HG02852 (cell line): Measurements from ENCODE around the gene TRPM2.

ENCODE experiments used
- ATAC-seq: cut with Tn5 transposase; IDR thresholded peaks from one replicate; pipeline ENCODE4 v1.9.1; 2021; ENCODE audit warnings: mild to moderate bottlenecking, moderate library complexity; ENCODE audit not compliant: unreplicated experiment

Gene TRPM2

DNA sequence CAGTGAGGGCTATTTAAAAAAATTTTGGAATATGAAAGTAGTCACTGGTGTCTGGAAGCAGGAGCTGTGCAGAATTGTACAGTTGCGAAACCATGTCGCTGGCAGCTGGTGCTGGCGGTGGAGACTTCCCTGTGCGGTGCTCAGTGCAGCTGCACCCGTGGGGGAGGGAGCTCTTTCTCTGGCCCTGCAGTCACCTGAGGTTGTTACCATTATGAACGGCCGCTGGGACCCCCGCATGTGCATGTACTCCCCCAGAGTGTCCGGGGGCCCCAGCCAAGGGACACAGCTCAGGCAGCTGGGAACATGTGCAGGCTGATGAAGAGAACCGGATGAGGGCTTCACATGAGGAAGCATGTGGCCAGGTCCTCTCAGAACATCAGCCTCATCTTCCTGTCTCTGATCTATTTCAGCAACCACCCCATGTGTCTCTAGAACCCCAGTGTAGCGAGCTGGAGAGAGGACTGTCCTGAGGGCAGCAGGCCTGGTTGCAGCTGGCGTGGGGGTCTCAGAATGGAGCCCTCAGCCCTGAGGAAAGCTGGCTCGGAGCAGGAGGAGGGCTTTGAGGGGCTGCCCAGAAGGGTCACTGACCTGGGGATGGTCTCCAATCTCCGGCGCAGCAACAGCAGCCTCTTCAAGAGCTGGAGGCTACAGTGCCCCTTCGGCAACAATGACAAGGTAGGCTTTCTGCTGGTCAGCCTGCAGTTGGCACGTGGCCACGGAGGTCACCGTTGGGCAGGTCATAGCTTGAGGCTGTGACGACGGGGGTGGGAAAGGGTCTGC lies at the start of gene TRPM2:
TSS of gene TRPM2 (plus strand) at position 431 of the 780 bp plus-strand sequence. CDS start at position 511, 80 bp downstream.
- no peak for ATAC-seq

DNA sequence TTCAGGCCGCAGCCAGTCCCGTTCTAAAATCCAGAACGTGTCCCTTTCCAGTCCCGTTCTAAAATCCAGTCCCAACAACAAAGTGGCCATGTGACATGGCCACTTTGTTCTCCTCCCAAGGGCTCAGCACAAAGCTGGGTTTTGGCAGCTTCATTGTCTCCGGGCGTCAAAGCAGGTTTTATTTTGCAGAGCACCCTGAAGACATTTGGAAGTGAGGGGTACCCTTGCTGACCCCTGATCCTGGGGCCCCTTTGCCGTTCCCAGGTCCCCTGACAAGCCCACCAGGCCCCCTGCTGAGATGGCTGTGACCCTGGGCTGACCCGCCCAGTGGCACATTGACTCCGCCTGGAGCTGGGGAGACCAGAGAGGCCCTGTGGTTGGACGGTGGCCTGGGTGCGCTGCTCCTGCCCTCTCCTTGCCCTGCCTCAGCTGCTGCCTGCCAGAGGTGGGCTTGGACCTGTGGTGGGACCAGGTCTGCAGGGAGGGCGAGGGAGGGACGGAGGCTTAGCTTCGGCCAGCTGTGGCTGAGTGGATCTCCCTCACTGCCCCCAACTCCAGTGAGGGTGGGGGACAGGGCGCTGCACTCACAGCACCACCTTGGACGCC lies 49.3 kb upstream of the TRPM2 start:
- ATAC-seq: no peak

DNA sequence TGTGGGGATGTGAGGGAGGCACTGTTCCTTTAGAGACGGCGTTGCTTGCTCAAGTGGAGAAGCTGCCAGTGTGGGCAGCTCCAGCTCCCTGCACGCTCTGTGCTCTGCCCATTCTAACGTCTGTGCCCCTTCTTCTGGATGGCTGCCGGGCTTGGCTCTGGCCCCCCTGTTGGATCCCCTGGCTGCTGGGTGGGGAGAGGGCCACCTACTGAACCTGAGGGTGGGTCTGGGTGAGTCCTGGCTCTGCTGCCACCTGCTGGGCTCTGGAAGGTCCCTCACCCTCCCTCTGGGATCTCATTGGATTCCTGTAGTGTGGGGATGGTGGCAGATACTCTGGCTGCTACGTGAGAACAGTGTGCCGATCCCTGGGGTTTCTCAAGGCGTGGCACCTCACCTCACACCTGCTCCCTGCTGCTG lies 48.5 kb upstream of the TRPM2 start:
- ATAC-seq: no peak

DNA sequence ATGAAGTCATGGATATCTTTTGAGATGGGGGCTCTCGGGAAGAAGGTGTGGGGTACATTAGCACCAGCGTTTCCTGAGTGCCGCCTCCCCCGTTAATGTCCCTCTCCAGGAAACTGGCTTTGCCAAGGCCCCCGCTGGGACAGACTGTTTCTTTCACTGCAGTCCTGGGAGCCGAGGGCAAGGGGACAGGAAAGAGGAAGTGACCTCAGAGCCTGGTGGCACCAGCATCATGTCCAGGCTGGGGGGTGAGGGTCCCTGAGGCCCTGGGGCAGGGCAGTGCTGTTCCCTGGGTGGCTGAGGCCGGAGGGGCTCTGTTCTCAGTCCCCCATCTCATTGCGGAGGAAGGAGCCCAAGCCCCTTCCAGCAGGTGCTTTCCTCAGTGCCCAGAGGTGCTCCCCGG lies 47.7 kb upstream of the TRPM2 start:
- no peak for ATAC-seq

DNA sequence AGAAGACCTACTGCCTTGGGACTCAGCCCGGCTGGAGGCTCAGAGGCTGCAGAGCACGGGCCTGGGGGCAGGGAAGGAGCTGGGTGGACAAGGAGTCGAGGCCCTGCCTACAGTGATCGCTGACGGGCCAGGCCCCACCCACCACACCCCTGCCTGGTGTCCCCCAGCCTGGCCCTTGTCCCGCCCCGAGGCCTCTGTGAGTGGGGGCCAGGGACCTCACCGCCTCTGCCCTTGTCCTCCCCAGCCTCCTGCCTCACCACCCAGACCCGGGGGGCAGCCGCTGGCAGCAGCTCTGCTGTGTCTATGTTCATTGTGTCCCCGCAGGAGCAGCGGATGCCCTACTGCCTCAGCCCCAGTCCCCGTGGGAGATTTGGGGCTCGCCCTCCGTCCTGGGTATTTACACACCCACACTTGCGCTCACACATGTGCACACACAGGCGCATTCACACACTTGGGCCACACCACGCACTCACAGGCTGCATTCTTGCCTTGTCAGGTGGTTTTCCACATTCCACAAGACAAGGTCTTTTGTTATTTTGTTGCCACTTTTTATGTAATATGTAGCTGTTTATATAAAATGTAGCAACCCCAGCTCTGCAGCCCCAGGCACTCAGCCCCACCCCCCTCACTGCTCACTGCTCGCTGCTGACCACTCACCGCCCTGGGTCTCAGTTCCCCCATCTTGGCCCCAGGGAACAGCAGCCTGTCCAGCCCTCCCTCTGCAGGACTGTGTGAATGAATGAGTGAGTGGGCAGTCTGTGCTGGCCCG lies 46.3 kb upstream of the TRPM2 start:
- no peak for ATAC-seq

DNA sequence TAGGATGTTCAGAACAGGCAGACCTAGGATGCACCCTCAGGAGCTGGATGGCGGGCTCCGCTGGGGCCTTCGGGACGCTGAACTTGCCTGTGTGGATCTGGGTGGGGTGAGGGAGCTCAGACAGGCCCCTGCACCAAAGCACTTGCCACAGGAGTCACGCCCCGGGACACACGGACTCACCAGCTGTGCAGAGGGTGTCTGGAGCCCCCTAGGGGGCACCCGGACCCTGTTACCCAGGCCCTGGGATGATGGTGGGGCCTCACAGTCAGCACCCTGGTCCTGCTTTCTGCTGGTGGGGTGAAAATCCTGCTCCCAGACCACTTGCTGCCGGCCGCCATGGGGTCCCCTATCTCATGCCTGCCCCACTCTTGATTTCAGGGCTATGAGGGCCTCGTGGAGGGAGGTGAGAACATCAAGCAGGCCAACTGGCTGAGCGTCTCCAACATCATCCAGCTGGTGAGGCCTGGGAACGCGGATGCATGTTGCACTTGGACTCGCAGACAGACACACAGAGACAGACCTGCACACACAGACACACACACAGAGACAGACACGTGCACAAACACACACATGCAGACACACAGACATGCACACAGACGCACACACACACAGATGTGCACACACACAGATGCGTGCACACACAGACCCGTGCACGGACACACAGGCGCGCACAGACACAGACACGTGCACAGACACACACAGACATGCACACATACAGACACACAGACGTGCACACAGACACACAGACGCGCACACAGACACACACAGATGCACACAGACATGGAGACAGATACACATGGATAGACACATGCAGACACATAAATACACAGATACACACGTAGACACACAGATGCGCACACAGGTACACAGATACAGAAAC lies 42.6 kb upstream of the TRPM2 start:
- ATAC-seq: no peak

DNA sequence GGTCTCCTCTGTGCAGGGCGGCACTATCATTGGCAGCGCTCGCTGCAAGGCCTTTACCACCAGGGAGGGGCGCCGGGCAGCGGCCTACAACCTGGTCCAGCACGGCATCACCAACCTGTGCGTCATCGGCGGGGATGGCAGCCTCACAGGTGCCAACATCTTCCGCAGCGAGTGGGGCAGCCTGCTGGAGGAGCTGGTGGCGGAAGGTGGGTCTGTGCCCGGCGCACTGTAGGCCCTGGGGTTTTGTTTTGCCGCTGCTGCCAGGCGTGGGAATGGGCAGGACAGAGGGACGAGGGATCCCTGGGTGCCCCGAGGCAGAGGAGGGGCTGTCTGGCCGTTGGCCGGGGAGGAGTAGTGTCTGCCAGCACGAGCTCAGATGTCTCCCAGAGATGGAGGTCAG lies 41.3 kb upstream of the TRPM2 start:
- no peak for ATAC-seq

DNA sequence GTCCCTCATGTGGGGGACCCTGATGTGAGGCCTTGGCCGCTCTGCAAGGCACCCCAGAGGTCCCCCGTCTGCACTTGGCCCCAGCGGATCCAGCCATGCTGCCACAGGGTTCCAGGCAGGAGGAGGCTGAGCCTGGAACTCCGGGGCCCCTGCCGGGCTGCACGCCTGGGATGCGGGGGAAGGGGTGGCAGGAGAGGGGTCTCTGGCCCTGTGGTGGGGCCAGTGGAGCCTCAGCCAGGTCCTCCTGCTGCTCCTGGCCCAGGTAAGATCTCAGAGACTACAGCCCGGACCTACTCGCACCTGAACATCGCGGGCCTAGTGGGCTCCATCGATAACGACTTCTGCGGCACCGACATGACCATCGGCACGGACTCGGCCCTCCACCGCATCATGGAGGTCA lies 40.7 kb upstream of the TRPM2 start:
- no peak for ATAC-seq

DNA sequence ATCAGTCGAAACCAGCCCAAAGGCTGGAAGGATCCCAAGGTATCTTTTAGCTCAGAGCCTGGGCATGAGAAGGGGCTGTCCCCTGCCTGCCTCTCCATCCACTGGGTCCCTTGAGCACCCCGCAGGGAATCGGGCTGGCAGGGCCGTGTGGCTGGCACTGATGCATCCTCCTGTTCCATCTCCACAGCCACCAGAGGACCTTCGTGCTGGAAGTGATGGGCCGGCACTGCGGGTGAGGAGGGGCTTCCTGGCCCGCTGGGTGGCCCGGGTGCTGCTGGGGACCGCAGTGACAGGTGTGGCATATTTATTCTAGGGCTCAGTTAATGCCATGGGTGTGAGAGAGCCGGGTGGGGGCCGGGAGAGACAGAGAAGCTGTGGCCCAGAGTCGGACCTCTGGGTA lies 40.0 kb upstream of the TRPM2 start:
- ATAC-seq: no peak

DNA sequence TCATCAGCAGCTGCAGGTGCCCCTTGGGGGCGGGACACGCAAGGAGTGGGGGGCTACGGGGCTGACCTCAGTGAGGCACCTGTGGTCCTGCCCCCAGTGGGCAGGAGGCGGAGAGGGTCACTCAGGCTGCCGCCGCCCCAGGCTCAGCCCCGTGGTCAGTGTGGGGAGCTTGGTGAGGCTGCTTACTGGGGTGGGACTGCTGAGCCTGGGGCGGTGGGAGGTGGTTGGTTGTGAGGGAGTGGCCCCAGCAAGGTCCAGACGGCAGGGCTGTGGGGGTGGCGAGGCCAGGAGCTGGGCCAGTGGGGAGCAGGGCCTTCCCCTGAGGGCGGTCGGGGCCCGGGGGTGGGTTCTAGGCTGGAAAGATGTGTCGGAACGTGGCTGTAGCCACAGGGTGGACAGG lies 39.3 kb upstream of the TRPM2 start:
- no peak for ATAC-seq

DNA sequence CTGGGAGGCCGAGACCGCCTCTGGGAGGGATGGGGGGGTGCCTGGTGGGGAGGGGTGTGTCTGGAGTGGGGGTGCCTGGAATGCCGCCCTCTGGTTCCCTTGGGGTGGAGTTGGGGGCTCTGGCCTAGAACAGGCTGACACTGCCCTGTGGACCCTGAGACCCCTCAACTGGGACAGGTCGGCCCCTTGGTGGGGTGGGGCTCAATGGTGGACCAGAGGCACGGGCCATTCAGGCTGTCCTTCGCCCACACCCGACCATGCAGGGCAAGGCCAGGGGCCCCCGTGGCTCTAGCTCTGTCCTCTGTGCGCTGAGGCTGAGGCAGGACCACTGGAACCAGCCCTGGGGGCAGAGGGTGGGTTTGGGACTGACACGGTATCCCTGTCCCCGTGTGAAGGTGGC lies 38.9 kb upstream of the TRPM2 start:
- no peak for ATAC-seq

DNA sequence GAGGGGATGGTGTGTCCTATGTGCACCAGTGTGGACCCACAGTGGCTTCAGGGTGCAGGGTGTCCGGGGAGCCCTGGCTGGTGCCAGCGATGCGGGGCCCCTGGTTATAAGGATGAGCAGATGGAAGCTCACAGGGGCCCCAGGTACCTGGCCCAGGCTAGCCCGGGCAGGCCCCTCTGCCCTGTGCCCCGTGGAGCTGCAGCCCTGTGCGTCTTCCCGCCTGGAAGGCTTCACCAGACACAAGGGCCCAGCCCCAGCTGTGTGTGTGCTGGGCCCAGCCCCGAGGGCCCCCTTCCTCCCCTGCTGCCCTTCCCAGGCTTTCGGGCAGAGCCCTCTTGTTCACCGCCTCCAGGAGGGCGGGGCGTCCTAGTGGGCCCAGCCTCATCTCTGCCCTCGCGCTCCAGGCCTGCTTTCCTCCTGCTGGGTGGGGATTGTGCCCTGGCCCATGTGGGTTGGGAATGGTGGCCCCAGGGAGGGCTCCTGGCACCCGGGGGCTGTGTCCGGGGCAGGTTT lies 37.7 kb upstream of the TRPM2 start:
- ATAC-seq: no peak

DNA sequence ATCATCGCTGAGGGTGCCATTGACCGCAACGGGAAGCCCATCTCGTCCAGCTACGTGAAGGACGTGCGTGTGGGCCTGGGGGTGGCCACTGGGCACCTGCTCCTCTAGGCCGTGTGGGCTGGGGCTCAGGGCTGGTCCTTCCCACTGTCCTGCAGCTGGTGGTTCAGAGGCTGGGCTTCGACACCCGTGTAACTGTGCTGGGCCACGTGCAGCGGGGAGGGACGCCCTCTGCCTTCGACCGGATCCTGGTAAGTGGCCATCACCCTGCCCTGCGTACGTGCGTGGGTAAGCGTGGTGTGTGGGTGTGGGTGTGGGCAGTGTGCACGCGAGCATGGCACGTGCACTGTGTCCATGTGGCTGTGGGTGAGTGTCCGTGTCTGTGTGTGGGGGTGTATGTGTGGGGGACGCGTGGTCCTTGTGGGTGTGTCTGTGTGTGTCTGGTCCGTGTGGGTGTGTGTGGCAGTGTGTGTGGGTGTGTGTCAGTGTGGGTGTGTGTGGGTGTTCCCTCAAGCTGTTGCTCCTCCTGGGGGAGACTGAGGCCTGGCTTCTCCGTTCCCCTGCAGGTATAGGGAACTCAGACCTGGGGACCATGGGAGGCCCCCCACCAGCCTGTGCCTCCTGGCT lies 37.0 kb upstream of the TRPM2 start:
- ATAC-seq: no peak

DNA sequence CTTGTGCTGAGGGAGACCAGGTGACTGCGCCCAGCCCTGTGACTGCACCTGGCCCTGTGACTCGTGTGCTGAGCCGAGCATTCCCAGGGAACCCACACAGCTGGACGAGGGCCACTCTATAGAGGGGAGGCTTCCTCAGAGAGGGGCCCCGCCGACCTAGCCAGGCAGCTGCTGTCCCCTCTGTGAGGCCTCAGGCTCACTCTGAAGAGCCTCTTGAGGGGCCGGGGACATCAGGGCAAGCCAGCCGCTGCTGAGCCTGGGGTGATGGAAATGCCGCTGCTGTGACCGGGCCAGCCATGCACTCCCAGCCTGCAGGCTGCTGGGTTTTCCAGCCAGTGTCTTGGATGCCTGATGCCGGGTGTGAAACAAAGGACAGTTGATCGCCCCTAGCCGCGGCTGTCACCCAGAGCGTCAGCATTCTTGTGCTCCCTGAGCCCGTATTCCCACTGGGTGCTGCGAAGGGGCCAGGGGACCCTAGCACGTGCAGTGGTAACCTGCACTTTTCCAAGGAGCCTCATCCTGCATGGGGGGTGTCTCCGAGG lies 36.1 kb upstream of the TRPM2 start:
- ATAC-seq: no peak

DNA sequence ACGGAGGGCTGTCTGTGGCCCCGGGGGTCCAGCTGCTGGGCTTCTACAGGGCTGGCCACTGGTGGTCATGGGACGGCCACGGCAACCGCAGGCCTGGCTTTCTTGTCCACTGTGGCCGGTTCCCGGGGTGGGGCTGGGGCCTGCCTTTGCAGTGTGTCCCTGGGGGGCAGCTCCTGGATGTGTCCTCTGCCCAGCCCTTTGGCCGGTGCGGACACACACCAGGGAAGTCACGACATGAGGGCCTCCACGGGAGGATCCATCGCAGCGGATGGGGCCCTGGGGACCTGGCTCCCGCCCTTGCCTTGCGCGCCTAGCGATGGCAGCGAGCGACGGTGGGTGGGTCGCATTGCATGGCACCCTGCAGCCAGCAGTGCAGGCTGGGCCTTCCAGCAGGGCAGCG lies 35.5 kb upstream of the TRPM2 start:
- no peak for ATAC-seq

DNA sequence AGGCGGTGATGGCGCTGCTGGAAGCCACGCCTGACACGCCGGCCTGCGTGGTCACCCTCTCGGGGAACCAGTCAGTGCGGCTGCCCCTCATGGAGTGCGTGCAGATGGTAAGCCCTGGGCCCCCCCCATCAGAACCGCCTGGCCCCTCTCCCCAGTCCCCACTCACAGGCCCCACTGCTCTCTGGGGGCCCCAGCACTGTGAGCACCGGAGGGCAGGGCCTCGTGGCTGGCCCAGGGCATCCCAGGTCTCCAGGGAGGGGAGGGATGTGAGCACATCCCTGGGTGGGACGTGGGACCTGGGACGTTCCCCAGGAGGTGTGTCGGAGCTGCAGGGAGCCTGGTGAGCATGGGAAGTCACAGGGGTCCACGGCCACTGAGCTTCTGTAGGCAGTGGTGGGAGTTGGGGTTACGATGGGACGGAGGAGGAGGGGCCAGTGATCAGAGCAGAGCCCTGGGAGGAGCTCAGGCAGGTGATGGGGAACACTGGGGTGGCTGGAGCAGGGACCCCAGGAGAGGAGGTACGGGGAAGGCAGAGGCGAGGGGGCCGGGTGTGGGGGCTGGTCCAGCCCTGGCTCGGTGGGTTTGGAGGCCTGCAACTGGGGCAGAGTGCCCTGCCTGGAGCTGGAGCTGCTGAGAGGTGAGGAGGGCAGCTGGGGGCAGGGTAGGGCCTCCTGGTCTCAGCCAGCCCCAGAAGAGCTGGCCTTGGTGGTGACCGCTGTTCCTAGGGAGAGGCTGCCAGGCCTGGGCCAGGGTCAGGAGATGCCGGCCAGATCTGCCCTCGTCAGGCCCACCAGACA lies 34.7 kb upstream of the TRPM2 start:
- no peak for ATAC-seq

DNA sequence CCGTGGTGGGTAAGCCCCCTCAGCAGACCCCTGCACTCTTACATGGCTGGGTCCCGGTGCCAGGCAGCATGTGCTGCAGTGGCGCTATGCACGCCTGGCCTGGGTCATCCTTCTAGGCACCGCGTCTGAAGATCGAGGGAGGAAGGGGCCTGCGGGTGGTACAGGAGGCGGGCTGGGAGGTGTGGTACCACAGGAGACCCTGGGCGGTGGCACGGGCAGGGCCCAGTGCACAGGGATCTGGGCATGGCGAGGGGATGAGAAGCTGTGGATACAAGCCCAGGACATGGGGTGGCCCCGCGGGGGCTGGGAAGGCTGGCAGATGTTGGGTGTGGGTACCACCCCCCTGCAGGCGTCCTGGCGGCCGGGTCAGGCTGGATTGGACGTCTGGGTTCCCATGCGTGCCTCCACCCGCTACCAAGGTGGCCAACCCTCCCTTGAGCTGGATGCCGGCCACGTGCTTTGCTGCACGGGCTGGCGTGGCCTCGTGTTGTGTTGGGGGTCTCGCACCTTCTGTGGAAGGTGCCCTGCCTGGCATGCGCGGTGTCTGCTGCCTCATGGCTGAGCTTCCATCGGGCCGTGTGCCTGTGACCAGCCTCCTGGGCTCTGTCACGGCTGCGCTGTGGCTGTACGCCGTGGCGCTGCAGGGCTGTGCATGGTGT lies 33.9 kb upstream of the TRPM2 start:
- no peak for ATAC-seq

DNA sequence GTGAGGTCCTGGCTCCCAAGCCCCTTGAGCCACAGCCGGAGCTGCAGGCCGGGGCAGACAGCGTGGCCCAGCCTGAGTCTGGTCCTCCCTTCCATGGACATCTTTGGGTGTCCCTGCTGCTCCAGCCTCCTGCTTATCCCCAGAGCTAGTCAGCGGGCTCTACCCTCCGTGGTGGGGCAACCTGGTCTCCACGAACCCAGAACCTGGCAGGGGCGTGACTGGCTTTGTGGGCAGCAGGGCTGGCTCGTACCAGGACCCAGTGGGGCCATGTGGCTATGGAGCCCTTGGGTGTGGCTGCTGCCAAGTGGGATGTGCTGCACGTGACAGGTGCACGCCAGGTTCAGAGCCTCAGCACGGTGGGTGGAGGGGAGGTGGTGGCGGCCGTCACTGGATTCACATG lies 32.6 kb upstream of the TRPM2 start:
- ATAC-seq: no peak
